Measurements from ENCODE around the gene ABCA6.

The ABCA6 gene

GRCh38 chr17:69117855-69118784, 23.6 kb downstream of the ABCA6 start:
- H3K4me3 ChIP-seq (ENCODE audit: low read depth, low read length) = no peak overlapping the region
- in situ Hi-C loops (cut with HindIII; ENCODE audit: low sequenced_read_pairs) = no loop called here
- no peak for DNase-seq (ENCODE audit: low read depth, low spot score)
- TF ChIP-seq CTCF (IDR thresholded peaks at IDR 0.05; ENCODE audit: low read depth, low read length) = no peak

GRCh38 chr17:69111794-69112193, 29.9 kb downstream of the ABCA6 start:
- DNase-seq (ENCODE audit: low read depth, low spot score) = no peak
- H3K4me3 ChIP-seq (ENCODE audit: low read depth, low read length) = no peak overlapping the region
- in situ Hi-C loops (cut with HindIII; ENCODE audit: low sequenced_read_pairs) = no loop called here
- TF ChIP-seq CTCF (IDR thresholded peaks at IDR 0.05; ENCODE audit: low read depth, low read length) = no peak

GRCh38 chr17:69105907-69106730, 35.6 kb downstream of the ABCA6 start:
- no peak overlapping the region for H3K4me3 ChIP-seq (ENCODE audit: low read depth, low read length)
- no peak for DNase-seq (ENCODE audit: low read depth, low spot score)
- in situ Hi-C loops (cut with HindIII; ENCODE audit: low sequenced_read_pairs) = no loop called here
- TF ChIP-seq CTCF (IDR thresholded peaks at IDR 0.05; ENCODE audit: low read depth, low read length) = no peak

- TF ChIP-seq CTCF (IDR thresholded peaks at IDR 0.05; ENCODE audit: low read depth, low read length) = no peak
Measured at GRCh38 chr17:69103557-69104233, 38.0 kb downstream of the ABCA6 start.

GRCh38 chr17:69098625-69099024, 43.1 kb downstream of the ABCA6 start:
- no peak for DNase-seq (ENCODE audit: low read depth, low spot score)
- in situ Hi-C loops (cut with HindIII; ENCODE audit: low sequenced_read_pairs) = no loop called here
- no peak for TF ChIP-seq CTCF (IDR thresholded peaks at IDR 0.05; ENCODE audit: low read depth, low read length)
- no peak overlapping the region for H3K4me3 ChIP-seq (ENCODE audit: low read depth, low read length)

More at GRCh38 chr17:69103557-69104233, 38.0 kb downstream of the ABCA6 start:
- DNase-seq (ENCODE audit: low read depth, low spot score) = no peak
- in situ Hi-C loops (cut with HindIII; ENCODE audit: low sequenced_read_pairs) = no loop called here
- no peak overlapping the region for H3K4me3 ChIP-seq (ENCODE audit: low read depth, low read length)

- no peak for TF ChIP-seq CTCF (IDR thresholded peaks at IDR 0.05; ENCODE audit: low read depth, low read length)
- DNase-seq (ENCODE audit: low read depth, low spot score) = no peak
- in situ Hi-C loops (cut with HindIII; ENCODE audit: low sequenced_read_pairs) = no loop called here
- H3K4me3 ChIP-seq (ENCODE audit: low read depth, low read length) = no peak overlapping the region
Measured at GRCh38 chr17:69096541-69096940, 45.2 kb downstream of the ABCA6 start.

Data from astrocyte of the spinal cord (primary cell).